Activated T-helper 2 cell treated with anti-CD3 and anti-CD28 coated beads, Interferon-gamma antibody, Interleukin-2, Interleukin-4, amounts not matched to agents 10 μg/mL and 5 μg/mL and 100 μg/mL, durations not matched to agents 14 hours and 24 hours and 36 hours (primary cell): ENCODE data around the gene RNASE13. TPM values are rescaled to one million over a fixed set of nuclear protein-coding genes. Genes with fewer than 3 reads are reported as not detected.
"Not testable (repeated sequence)": the region's sequence is repeated elsewhere in the genome, so short reads cannot be mapped to it uniquely, and the experiment has no call there.

Experiments
- DNase-seq: peaks from one replicate; pipeline ENCODE4 v3.0.0; 2021; ENCODE audit warnings: low spot score
- H3K27ac Mint-ChIP-seq: one replicate; pipeline ENCODE4 v1.8.0; 2021; ENCODE audit warnings: mixed read lengths
- H3K27me3 Mint-ChIP-seq: one replicate; pipeline ENCODE4 v1.8.0; 2021; ENCODE audit warnings: low read depth, mixed read lengths
- H3K36me3 Mint-ChIP-seq: one replicate; pipeline ENCODE4 v1.8.0; 2021; ENCODE audit warnings: low read depth, mixed read lengths
- H3K4me1 Mint-ChIP-seq: one replicate; pipeline ENCODE4 v1.8.0; 2021; ENCODE audit warnings: low read depth, mixed read lengths
- H3K4me3 Mint-ChIP-seq: one replicate; pipeline ENCODE4 v1.8.0; 2021; ENCODE audit warnings: low read depth, mild to moderate bottlenecking, moderate library complexity, mixed read lengths
- H3K9me3 Mint-ChIP-seq: one replicate; pipeline ENCODE4 v1.8.0; 2021; ENCODE audit warnings: mixed read lengths
- intact Hi-C: fragments of 100-400 bp; cut with micrococcal nuclease; formaldehyde crosslinking; loops from one replicate; pipeline ENCODE4 v1.15.1; 2023
- total RNA-seq: library from RNA; stranded (reverse); gene quantifications from 2 replicates; pipeline ENCODE4 v1.2.3, GENCODE V29; 2022

The RNASE13 gene
- total RNA-seq, 1 donor from 2014 or later, result not detected

- DNase-seq, result no peak
- intact Hi-C loops, result no loop called here
- no peak overlapping the region for H3K27ac Mint-ChIP-seq
- H3K27me3 Mint-ChIP-seq, result no peaks in the 10 kb centered on the region
- H3K9me3 Mint-ChIP-seq, result no peaks in the 10 kb centered on the region
- peaks cover 2% of the 10 kb centered on the region for H3K4me1 Mint-ChIP-seq
- H3K36me3 Mint-ChIP-seq, result peaks cover 41% of the 10 kb centered on the region
- no peak overlapping the region for H3K4me3 Mint-ChIP-seq
These were observed 36.5 kb downstream of the RNASE13 start for GRCh38 chr14:20998139-20998538.

- intact Hi-C loops, result no loop called here
- no peak for DNase-seq
- no peaks in the 10 kb centered on the region for H3K27me3 Mint-ChIP-seq
- peaks cover 47% of the 10 kb centered on the region for H3K36me3 Mint-ChIP-seq
- no peak overlapping the region for H3K27ac Mint-ChIP-seq
- H3K4me3 Mint-ChIP-seq, result no peak overlapping the region
- peaks cover 2% of the 10 kb centered on the region for H3K4me1 Mint-ChIP-seq
- no peaks in the 10 kb centered on the region for H3K9me3 Mint-ChIP-seq
These were observed 37.0 kb downstream of the RNASE13 start for GRCh38 chr14:20997564-20997963.

GRCh38 chr14:20997115-20997514 lies 37.5 kb downstream of the RNASE13 start:
- no peak for DNase-seq
- Mint-ChIP-seq H3K27ac (no peak overlapping the region), H3K4me1 (peaks cover 3% of the 10 kb centered on the region), H3K9me3 (no peaks in the 10 kb centered on the region), H3K27me3 (no peaks in the 10 kb centered on the region), H3K36me3 (peaks cover 50% of the 10 kb centered on the region), H3K4me3 (no peak overlapping the region)
- intact Hi-C loops, result no loop called here

GRCh38 chr14:20996521-20996920 lies 38.1 kb downstream of the RNASE13 start:
- intact Hi-C loops, result no loop called here
- Mint-ChIP-seq H3K4me3 (no peak overlapping the region), H3K9me3 (no peaks in the 10 kb centered on the region), H3K36me3 (peaks cover 56% of the 10 kb centered on the region), H3K27me3 (no peaks in the 10 kb centered on the region), H3K27ac (no peak overlapping the region), H3K4me1 (peaks cover 7% of the 10 kb centered on the region)
- no peak for DNase-seq

- Mint-ChIP-seq H3K4me1 (peaks cover 18% of the 10 kb centered on the region), H3K4me3 (peak within 1 kb of the TSS; percentile 94), H3K9me3 (no peaks in the 10 kb centered on the region), H3K27ac (peak within 1 kb of the TSS; percentile 84), H3K36me3 (peaks cover 41% of the 10 kb centered on the region), H3K27me3 (no peaks in the 10 kb centered on the region)
- peak; percentile 82 for DNase-seq
- intact Hi-C loops, result loop anchor here (1.0 kb wide), 1 partner anchor 19 kb away; no protein-coding TSS in a partner anchor
These were observed 44.6 kb downstream of the RNASE13 start, which contains the start of gene METTL17 for GRCh38 chr14:20989787-20990600. Gene METTL17, plus strand, starts transcription at chr14:20989980. Its CDS starts 23 bp downstream, at chr14:20990003.

- Mint-ChIP-seq H3K36me3 (peaks cover 35% of the 10 kb centered on the region), H3K9me3 (no peaks in the 10 kb centered on the region), H3K27me3 (no peaks in the 10 kb centered on the region), H3K4me3 (peak overlapping the region; percentile 94), H3K4me1 (peaks cover 18% of the 10 kb centered on the region), H3K27ac (peak overlapping the region; percentile 84)
- intact Hi-C loops, result loop anchor here (1.0 kb wide), 1 partner anchor 18 kb away; no protein-coding TSS in a partner anchor
- no peak for DNase-seq
These were observed 45.2 kb downstream of the RNASE13 start for GRCh38 chr14:20989471-20989786.

GRCh38 chr14:20988717-20989470 lies 45.7 kb downstream of the RNASE13 start:
- peaks cover 2% of the 10 kb centered on the region for H3K27me3 Mint-ChIP-seq
- intact Hi-C loops, result loop anchor here (1.0 kb wide), 1 partner anchor 18 kb away; no protein-coding TSS in a partner anchor
- H3K36me3 Mint-ChIP-seq, result peaks cover 30% of the 10 kb centered on the region
- H3K27ac Mint-ChIP-seq, result no peak overlapping the region
- DNase-seq, result no peak
- peaks cover 18% of the 10 kb centered on the region for H3K4me1 Mint-ChIP-seq
- no peaks in the 10 kb centered on the region for H3K9me3 Mint-ChIP-seq
- H3K4me3 Mint-ChIP-seq, result peak overlapping the region; percentile 60

GRCh38 chr14:20986811-20987210 lies 47.8 kb downstream of the RNASE13 start:
- intact Hi-C loops, result no loop called here
- Mint-ChIP-seq H3K9me3 (no peaks in the 10 kb centered on the region), H3K4me1 (peaks cover 12% of the 10 kb centered on the region), H3K4me3 (no peak overlapping the region), H3K27me3 (peaks cover 10% of the 10 kb centered on the region), H3K27ac (no peak overlapping the region), H3K36me3 (peaks cover 14% of the 10 kb centered on the region)
- no peak for DNase-seq

GRCh38 chr14:20985650-20986049 lies 49.0 kb downstream of the RNASE13 start:
- H3K9me3 Mint-ChIP-seq, H3K36me3 Mint-ChIP-seq, intact Hi-C loops, H3K4me1 Mint-ChIP-seq, DNase-seq, H3K27ac Mint-ChIP-seq, H3K4me3 Mint-ChIP-seq: not testable (repeated sequence)
- H3K27me3 Mint-ChIP-seq, result peaks cover 10% of the 10 kb centered on the region

Other genes starting within 250 kb of the RNASE13 start
- gene RNASE1, start 232.0 kb downstream of the RNASE13 start, total RNA-seq, result not detected in 2 replicates
- not detected in 2 replicates for gene RNASE3, start 143.4 kb downstream of the RNASE13 start, total RNA-seq
- not detected in 2 replicates for gene RNASE2, start 79.3 kb downstream of the RNASE13 start, total RNA-seq
- gene METTL17, start 44.8 kb downstream of the RNASE13 start, total RNA-seq, result 93.7 and 102 TPM in 2 replicates
- 0.18 and 0.30 TPM in 2 replicates for gene SLC39A2, start 35.5 kb downstream of the RNASE13 start, total RNA-seq
- gene NDRG2, start 9.7 kb downstream of the RNASE13 start, total RNA-seq, result 1.1 and 1.8 TPM in 2 replicates
- not detected in 2 replicates for gene TPPP2, start 4.6 kb downstream of the RNASE13 start, total RNA-seq
- not detected in 2 replicates for gene RNASE7, start 7.6 kb upstream of the RNASE13 start, total RNA-seq
- gene RNASE8, start 23.0 kb upstream of the RNASE13 start, total RNA-seq, result not detected in 2 replicates
- gene ARHGEF40, start 35.5 kb upstream of the RNASE13 start, total RNA-seq, result 0.05 and 0.16 TPM in 2 replicates
- gene ZNF219, start 63.8 kb upstream of the RNASE13 start, total RNA-seq, result 9.4 and 11.0 TPM in 2 replicates
- gene TMEM253, start 66.3 kb upstream of the RNASE13 start, total RNA-seq, result not detected in 2 replicates
- not detected in 2 replicates for gene OR5AU1, start 121.3 kb upstream of the RNASE13 start, total RNA-seq
- gene HNRNPC, start 234.6 kb upstream of the RNASE13 start, total RNA-seq, result 972 and 976 TPM in 2 replicates
- not detected in 2 replicates for gene RPGRIP1, start 245.3 kb upstream of the RNASE13 start, total RNA-seq